Measurements from ENCODE around the gene BEST1. TPM values are rescaled to one million over a fixed set of nuclear protein-coding genes. Genes with fewer than 3 reads are reported as not detected.
A peak's percentile ranks its signal among the peaks of the same experiment; 100 is the strongest.

The BEST1 gene
- total RNA-seq, 4 donors from 2014 or later: 33.2 to 53.2 (median 45.7) TPM

GRCh38 chr11:61967116-61967923, 17.2 kb downstream of the BEST1 start, which contains the start of gene FTH1:
TSS of gene FTH1 (minus strand) at chr11:61967634. CDS start at chr11:61967425, 209 bp downstream.
- TF ChIP-seq EP300 (IDR thresholded peaks at IDR 0.05) (peak; percentile 42 to 99), CTCF (IDR thresholded peaks at IDR 0.05) (peak in 2 of 5 experiments; percentile 50 to 55), POLR2A (IDR thresholded peaks at IDR 0.05) (peak; percentile 96 to 99)
- peaks cover 0 to 78% (median 67%) of the 10 kb centered on the region in 4 donors for H3K4me1 ChIP-seq
- H3K27me3 ChIP-seq: no peaks in the 10 kb centered on the region
- H3K9me3 ChIP-seq: no peaks in the 10 kb centered on the region
- WGBS, 2 donors: 0% methylated on average over 14 to 46 of the region's 93 CpGs
- peak within 1 kb of the TSS; percentile 99 to 100 (median 100) for H3K27ac ChIP-seq
- H3K36me3 ChIP-seq: peaks cover 4 to 36% (median 12%) of the 10 kb centered on the region in 3 donors
- peak; percentile 85 to 86 for DNase-seq (ENCODE audit: low spot score in 2 of 2)
- peak within 1 kb of the TSS; percentile 85 to 99 (median 87) for H3K4me3 ChIP-seq

- Histone ChIP-seq H3K4me3 (peak overlapping the region; percentile 85 to 99 (median 87)), H3K27ac (peak overlapping the region; percentile 99 to 100 (median 100)), H3K27me3 (no peaks in the 10 kb centered on the region), H3K36me3 (peaks cover 4 to 28% (median 12%) of the 10 kb centered on the region in 3 donors), H3K9me3 (no peaks in the 10 kb centered on the region), H3K4me1 (peaks cover 3 to 78% (median 66%) of the 10 kb centered on the region in 4 donors)
- WGBS, 2 donors: 13 to 25% methylated on average over 38 to 52 of the region's 53 CpGs
- no peak for DNase-seq (ENCODE audit: low spot score in 2 of 2)
- TF ChIP-seq CTCF (IDR thresholded peaks at IDR 0.05): no peak
- no peak for TF ChIP-seq EP300 (IDR thresholded peaks at IDR 0.05)
- TF ChIP-seq POLR2A (IDR thresholded peaks at IDR 0.05): no peak
These were observed 18.0 kb downstream of the BEST1 start for GRCh38 chr11:61967924-61968757.

- peak overlapping the region; percentile 99 to 100 (median 100) for H3K27ac ChIP-seq
- peaks cover 4 to 23% (median 12%) of the 10 kb centered on the region in 3 donors for H3K36me3 ChIP-seq
- no peaks in the 10 kb centered on the region for H3K27me3 ChIP-seq
- peaks cover 9 to 78% (median 66%) of the 10 kb centered on the region in 4 donors for H3K4me1 ChIP-seq
- no peak for DNase-seq (ENCODE audit: low spot score in 2 of 2)
- 91 to 92% methylated on average over 16 of the region's 16 CpGs for WGBS, 2 donors
- H3K9me3 ChIP-seq: no peaks in the 10 kb centered on the region
- peak overlapping the region; percentile 85 to 99 (median 87) for H3K4me3 ChIP-seq
- TF ChIP-seq EP300 (IDR thresholded peaks at IDR 0.05) (no peak), POLR2A (IDR thresholded peaks at IDR 0.05) (no peak), CTCF (IDR thresholded peaks at IDR 0.05) (no peak)
These were observed 18.7 kb downstream of the BEST1 start for GRCh38 chr11:61968758-61969390.

GRCh38 chr11:61969391-61969758, 19.2 kb downstream of the BEST1 start:
- no peak overlapping the region for H3K4me3 ChIP-seq
- 60 to 69% methylated on average over 7 of the region's 7 CpGs for WGBS, 2 donors

More at GRCh38 chr11:61969391-61969758, 19.2 kb downstream of the BEST1 start:
- H3K27me3 ChIP-seq: no peaks in the 10 kb centered on the region
- peak overlapping the region; percentile 99 to 100 (median 100) for H3K27ac ChIP-seq
- H3K36me3 ChIP-seq: peaks cover 4 to 18% (median 7%) of the 10 kb centered on the region in 3 donors
- H3K4me1 ChIP-seq: peaks cover 9 to 76% (median 66%) of the 10 kb centered on the region in 4 donors
- no peaks in the 10 kb centered on the region for H3K9me3 ChIP-seq
- no peak for DNase-seq (ENCODE audit: low spot score in 2 of 2)
- TF ChIP-seq EP300 (IDR thresholded peaks at IDR 0.05): no peak
- no peak for TF ChIP-seq POLR2A (IDR thresholded peaks at IDR 0.05)
- TF ChIP-seq CTCF (IDR thresholded peaks at IDR 0.05): no peak

All from tibial nerve (tissue), 4 donors.